Fibroblast of skin of abdomen (primary cell): ENCODE results near the gene RNASEH2A. TPM values are rescaled to one million over a fixed set of nuclear protein-coding genes. Genes with fewer than 3 reads are reported as not detected.

Experiments used
- DNase-seq: peaks from one replicate; pipeline ENCODE4 v3.0.0-alpha.2; 2013
- polyA plus RNA-seq, 2 experiments: library from polyadenylated mRNA; unstranded; fragments of 120-200 nt; gene quantifications; one replicate each; pipeline ENCODE4 v1.2.1, GENCODE V29; 2013; ENCODE audit not compliant: insufficient read length in 2 of 2

The RNASEH2A gene
- 38.6 TPM for polyA plus RNA-seq (2013, experiment 1 of 2; ENCODE audit: insufficient read length)
- 35.7 TPM for polyA plus RNA-seq (2013, experiment 2 of 2; ENCODE audit: insufficient read length)

DNA sequence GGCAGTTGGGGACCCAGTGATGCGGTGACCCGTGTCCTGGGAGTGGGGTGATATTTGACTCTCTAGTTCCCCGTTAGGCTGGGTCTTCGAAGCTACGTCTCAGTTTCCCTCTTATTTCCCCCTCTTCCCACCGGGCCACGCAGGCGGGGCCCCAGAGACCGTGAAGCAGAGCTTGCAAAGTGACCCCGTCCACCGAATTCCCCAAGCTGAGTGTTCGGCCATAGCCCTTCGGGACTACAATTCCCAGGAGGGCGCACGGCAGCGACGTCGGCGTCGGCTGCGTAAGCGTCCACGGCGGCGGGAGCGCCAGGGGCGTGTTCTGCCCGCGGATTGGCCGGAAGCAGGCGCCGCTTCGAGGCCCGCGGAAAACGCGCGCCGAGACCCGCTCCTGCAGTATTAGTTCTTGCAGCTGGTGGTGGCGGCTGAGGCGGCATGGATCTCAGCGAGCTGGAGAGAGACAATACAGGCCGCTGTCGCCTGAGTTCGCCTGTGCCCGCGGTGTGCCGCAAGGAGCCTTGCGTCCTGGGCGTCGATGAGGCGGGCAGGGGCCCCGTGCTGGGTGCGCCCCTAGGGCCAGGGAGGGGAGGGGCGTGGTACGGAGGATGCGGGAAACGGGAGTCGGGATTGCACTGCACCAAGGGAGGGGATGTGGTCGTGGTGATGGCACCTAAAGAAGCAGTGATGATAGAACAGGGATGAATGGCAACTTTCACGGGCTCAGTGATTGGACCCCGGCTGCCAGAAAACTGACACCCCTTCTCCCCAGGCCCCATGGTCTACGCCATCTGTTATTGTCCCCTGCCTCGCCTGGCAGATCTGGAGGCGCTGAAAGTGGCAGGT lies at the start of gene RNASEH2A:
RNASEH2A (plus strand) TSS at position 343 of the 840 bp plus-strand sequence; CDS start at position 433, 90 bp downstream.
- DNase-seq: peak; percentile 88

GRCh38 chr19:12757544-12758274 lies 48.7 kb upstream of the RNASEH2A start:
- DNase-seq: peak; percentile 58

GRCh38 chr19:12759686-12760085 lies 46.7 kb upstream of the RNASEH2A start:
- DNase-seq: no peak

GRCh38 chr19:12763100-12763499 lies 43.3 kb upstream of the RNASEH2A start:
- DNase-seq: no peak

- no peak for DNase-seq
Observed at GRCh38 chr19:12764698-12765097, 41.7 kb upstream of the RNASEH2A start.

DNA sequence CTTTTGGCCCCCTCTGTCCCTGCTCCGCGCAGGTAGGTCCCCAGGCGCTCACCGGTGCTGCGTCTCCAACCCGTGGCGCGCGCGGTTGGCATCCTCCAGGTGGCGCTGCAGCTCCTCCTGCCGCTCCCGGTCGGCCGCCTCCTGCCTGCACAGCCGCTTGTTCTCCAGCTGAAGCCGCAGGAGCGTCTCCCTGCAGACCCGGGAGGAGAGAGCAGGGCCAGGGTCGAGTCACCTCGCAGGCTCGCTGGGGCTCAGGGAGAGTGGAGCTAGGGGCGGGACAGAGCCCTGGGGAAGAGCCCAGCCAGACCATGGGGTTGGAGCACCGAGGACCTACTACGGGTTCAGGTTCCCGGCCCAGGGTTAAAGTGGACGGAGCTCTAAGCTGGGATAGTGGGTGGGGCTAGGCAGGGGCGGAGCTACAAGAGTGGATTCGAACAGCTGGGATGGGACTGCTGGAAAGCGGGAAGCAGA lies 40.3 kb upstream of the RNASEH2A start:
- DNase-seq: peak; percentile 81

GRCh38 chr19:12767150-12767549 lies 39.2 kb upstream of the RNASEH2A start:
- DNase-seq: no peak

GRCh38 chr19:12767666-12768065 lies 38.7 kb upstream of the RNASEH2A start:
- DNase-seq: no peak

DNA sequence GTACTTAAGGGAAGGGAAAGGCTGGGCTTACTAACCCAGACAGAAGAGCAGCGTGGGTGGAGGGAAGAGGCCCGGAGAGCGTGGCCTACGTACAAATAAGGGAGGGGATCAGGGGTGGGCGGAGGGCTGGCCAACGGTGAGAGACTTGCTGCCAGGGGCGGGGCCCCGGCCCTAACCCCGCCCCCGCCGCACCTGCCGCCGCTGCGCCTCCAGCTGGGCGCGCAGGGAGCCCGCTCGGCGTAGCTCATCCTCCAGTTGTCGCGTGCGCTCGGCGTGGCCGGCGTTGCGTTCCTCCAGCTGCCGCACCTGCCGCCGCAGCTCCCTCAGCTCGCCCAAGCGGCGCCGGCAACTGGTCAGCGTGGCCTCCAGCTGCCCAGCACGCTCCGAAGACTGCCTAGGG lies 36.7 kb upstream of the RNASEH2A start:
- DNase-seq: no peak

DNA sequence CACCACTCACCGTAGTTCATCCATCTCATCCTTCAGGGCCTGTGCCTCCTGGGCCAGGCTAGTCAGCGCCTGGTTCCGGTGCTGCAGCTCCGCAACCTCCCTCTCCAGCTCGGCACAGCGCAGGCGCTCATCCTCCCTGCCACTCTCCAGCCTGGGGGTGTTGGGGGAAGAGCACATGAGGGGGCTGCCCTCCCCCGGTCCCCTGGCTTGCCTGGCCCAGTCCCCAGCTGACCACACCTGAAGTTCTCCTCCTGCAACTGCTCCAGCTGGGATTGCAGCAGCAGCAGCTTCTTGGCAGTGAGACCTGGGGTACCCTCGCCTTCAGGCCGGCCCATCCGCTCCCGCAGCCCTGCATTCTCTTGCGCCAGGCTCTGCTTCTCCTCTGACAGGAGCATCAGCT lies 35.5 kb upstream of the RNASEH2A start:
- no peak for DNase-seq

DNA sequence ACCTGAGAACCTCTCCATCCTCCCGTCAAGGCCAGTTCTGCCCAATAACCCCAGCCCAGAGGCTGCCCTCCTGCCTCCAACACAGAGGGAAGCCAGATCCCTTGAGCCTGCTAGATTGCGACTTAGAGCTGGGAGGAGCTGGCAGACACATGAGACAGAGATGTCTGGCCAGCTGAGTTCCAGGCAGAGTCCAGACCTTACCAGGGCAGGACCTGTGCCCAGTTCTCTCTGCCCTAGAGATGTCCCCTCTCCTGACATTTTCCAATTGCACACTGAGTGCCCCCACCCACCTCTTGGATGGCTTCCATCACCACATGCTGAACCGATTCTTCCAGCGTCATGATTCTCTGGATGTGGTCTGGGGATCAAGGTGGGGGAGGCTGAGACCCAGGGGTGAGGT lies 34.1 kb upstream of the RNASEH2A start:
- DNase-seq: no peak

GRCh38 chr19:12773571-12773970 lies 32.8 kb upstream of the RNASEH2A start:
- DNase-seq: peak; percentile 33

GRCh38 chr19:12774588-12775555 lies 31.5 kb upstream of the RNASEH2A start, which contains the start of gene HOOK2:
Gene HOOK2, minus strand, starts transcription at chr19:12775552. Its CDS starts 103 bp downstream, at chr19:12775449.
- no peak for DNase-seq

DNA sequence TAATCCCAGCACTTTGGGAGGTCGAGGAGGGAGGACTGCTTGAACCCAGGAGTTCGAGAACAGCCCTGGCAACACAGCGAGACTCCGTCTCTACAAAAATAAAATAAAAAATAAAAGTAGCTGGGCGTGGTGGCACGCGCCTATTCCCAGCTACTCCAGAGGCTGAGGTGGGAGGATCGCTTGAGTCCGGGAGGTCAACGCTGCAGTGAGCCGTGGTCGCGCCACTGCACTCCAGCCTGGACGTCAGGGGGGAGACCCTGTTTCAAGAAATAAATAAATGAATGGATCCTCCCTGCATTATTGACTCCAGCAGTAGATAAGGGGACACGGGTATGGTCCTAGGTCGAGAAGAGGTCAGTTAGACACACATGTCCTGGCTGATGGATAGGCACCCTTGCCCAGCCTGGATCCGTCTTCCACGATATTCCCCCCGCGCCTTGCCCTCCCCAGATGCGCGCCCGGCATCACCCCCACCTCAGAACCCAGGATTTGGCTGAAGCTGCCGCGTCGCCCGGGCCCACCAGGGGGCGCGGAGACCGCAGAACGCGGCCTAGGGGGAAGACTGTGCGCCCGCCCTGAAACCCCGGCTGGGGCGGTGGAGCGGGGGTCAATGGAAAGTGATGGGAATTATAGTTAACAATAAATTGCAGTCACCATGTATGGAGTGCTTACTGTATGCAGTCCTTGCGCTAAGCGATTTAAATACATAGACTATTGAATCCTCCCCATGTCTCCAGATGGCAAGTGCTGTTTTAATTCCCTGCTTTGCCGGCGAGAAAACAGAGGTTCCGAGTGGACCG lies 29.0 kb upstream of the RNASEH2A start:
- peak; percentile 78 for DNase-seq

GRCh38 chr19:12778017-12778904 lies 28.1 kb upstream of the RNASEH2A start:
- peak; percentile 83 for DNase-seq

DNA sequence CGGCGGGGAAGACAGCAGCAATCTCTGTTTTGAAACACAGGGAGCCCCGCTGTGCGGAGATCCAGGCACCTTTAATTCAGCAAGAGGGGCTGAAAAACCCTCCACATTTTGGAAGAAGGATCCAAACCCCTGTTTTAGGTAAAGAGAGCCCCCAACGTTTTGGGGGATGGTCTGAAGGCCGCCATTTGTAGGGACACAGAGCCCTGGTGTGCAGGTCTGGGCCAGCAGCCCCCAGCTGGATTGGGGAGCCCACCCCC lies 27.6 kb upstream of the RNASEH2A start:
- DNase-seq: no peak

GRCh38 chr19:12779162-12779993 lies 27.0 kb upstream of the RNASEH2A start:
- DNase-seq: peak; percentile 91

- no peak for DNase-seq
Observed at GRCh38 chr19:12782174-12782423, 24.3 kb upstream of the RNASEH2A start.

GRCh38 chr19:12782424-12783290 lies 23.7 kb upstream of the RNASEH2A start:
- DNase-seq: peak; percentile 91
